OCI-LY3 (cell line): ENCODE measurements around the gene AFF1.

Source experiments
- H2AFZ ChIP-seq: fragments of 200-600, 300-600 bp; shearing (Covaris generic); 2 replicates; pipeline ENCODE4 v1.6.0; 2014; ENCODE audit warnings: antibody characterized with exemption, low read depth, low read length
- H3K27ac ChIP-seq: fragments of 200-600, 300-600 bp; sonication (generic); 2 replicates; pipeline ENCODE4 v1.5.1; 2014; ENCODE audit warnings: mild to moderate bottlenecking, low read length, moderate library complexity, mixed read lengths
- H3K27me3 ChIP-seq: fragments of 200-600, 300-600 bp; sonication (generic); 2 replicates; pipeline ENCODE4 v1.6.1; 2014; ENCODE audit warnings: low read depth, low read length, mixed read lengths
- H3K36me3 ChIP-seq: fragments of 200-600, 300-600 bp; sonication (generic); replicated peaks from 2 replicates; pipeline ENCODE3; 2014; ENCODE audit warnings: low read depth, low read length, mixed read lengths
- H3K4me1 ChIP-seq: fragments of 300-600, 200-600 bp; sonication (generic); 2 replicates; pipeline ENCODE4 v1.6.1; 2014; ENCODE audit warnings: low read length, mixed read lengths
- H3K4me2 ChIP-seq: fragments of 200-600, 300-600 bp; sonication (generic); 2 replicates; pipeline ENCODE4 v1.6.1; 2014; ENCODE audit warnings: low read length, mixed read lengths
- H3K4me3 ChIP-seq: fragments of 300-600, 200-600 bp; sonication (generic); 2 replicates; pipeline ENCODE4 v1.5.1; 2014; ENCODE audit warnings: antibody characterized with exemption, mild to moderate bottlenecking, low read length, moderate library complexity
- H3K79me2 ChIP-seq: fragments of 300-600, 200-600 bp; shearing (Covaris generic); 2 replicates; pipeline ENCODE4 v1.6.1; 2014; ENCODE audit warnings: mild to moderate bottlenecking, low read length, mixed read lengths
- H3K9ac ChIP-seq: fragments of 300-600, 200-600 bp; shearing (Covaris generic); 2 replicates; pipeline ENCODE4 v1.6.0; 2014; ENCODE audit warnings: mild to moderate bottlenecking, low read length, moderate library complexity
- H3K9me3 ChIP-seq: fragments of 200-600, 300-600 bp; shearing (Covaris generic); 2 replicates; pipeline ENCODE4 v1.6.1; 2014; ENCODE audit warnings: low read length, mixed read lengths; ENCODE audit not compliant: insufficient read depth
- H4K20me1 ChIP-seq: fragments of 200-600, 300-600 bp; sonication (generic); 2 replicates; pipeline ENCODE4 v1.6.1; 2016; ENCODE audit warnings: low read length, mixed read lengths; ENCODE audit not compliant: insufficient read depth
- EZH2phosphoT487 ChIP-seq: fragments of 200-600 bp; shearing (Covaris generic); IDR thresholded peaks from 2 replicates; pipeline ENCODE4 v1.6.1; 2018; ENCODE audit warnings: antibody characterized with exemption, mixed run types, low read depth
- TF ChIP-seq, protein P1 (sequence below): fragments of 200-600, 300-600 bp; sonication (generic); IDR thresholded peaks from 2 replicates; pipeline ENCODE4 v1.5.1; 2014; ENCODE audit warnings: antibody characterized with exemption, low read length, low read depth

Gene AFF1

DNA sequence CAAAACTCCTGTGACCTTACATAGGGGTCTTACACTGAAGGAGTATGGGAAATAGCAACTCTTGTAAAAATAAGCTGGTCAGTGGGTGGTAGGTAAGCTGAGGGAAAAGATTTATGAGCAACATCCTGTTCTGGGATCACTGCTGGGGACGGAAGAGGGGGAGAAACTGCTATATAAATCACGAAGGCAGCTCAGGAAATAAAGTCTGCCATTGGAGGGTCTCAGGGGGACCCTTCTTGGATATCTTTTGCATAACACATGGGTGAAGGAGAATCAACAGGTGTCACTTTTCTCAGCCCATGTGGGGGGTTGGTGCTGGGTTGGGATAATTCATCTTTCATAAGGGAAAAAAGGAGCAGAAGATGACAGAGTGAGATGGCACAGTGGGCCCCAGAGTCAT is 33.7 kb downstream of the AFF1 start:
- Histone ChIP-seq H3K27me3 (no peaks in the 10 kb centered on the region; the same call in 1 of the 2 replicates), H3K9me3 (no peaks in the 10 kb centered on the region), H3K9ac (no peak overlapping the region), H4K20me1 (peaks cover 51% of the 10 kb centered on the region), H2AFZ (no peak overlapping the region), H3K4me3 (no peak overlapping the region), H3K36me3 (no peaks in the 10 kb centered on the region), H3K4me1 (peaks cover 34% of the 10 kb centered on the region), H3K27ac (no peak overlapping the region), H3K4me2 (no peak overlapping the region), H3K79me2 (peaks cover 29% of the 10 kb centered on the region)
- no peak for TF ChIP-seq EZH2phosphoT487
- TF ChIP-seq, protein P1, sequence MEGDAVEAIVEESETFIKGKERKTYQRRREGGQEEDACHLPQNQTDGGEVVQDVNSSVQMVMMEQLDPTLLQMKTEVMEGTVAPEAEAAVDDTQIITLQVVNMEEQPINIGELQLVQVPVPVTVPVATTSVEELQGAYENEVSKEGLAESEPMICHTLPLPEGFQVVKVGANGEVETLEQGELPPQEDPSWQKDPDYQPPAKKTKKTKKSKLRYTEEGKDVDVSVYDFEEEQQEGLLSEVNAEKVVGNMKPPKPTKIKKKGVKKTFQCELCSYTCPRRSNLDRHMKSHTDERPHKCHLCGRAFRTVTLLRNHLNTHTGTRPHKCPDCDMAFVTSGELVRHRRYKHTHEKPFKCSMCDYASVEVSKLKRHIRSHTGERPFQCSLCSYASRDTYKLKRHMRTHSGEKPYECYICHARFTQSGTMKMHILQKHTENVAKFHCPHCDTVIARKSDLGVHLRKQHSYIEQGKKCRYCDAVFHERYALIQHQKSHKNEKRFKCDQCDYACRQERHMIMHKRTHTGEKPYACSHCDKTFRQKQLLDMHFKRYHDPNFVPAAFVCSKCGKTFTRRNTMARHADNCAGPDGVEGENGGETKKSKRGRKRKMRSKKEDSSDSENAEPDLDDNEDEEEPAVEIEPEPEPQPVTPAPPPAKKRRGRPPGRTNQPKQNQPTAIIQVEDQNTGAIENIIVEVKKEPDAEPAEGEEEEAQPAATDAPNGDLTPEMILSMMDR: no peak

DNA sequence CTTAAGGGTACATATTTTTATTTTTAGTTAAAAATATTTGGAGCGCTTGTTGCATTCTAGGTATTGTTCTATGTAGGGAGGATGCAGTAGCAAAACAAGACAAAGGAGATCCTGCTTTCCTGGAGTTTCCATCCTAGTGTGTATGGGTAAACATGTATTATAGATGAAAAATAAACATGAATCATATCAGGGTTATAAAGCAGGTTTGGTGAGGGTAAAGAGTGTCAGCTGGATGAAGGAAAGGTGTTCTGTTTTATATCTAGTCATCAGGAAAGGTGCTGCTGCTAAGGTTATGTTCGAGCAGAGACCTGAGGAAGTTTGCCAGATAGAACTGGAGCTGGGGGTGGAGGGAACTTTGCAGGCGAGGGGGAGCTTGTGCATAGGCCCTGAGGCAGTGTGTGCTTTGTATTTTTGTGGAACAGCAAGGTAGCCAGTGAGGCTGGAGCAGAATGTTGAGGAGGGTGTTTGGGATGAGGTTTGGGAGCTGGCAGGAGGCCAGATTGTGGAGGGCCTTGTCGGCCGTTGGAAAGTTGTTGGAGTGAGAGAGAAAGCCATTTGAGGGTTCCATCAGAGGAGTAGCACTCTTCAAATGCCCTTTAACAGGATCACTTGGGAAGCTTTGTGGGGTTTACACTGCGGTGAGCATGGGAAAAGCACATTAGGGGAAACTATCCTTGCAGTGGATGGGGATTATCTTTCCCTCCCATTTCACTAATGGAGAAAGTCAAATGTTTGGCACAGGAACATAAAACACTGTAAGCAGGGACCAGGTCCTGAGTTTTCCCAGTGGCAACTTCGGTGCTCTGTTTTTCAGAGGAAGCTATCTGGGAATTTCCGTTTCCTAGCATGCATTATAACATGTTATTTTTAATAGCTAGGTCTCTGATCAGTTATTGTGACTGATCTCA is 35.9 kb downstream of the AFF1 start:
- H4K20me1 ChIP-seq: peaks cover 45% of the 10 kb centered on the region
- H3K4me3 ChIP-seq: no peak overlapping the region
- H3K36me3 ChIP-seq: no peaks in the 10 kb centered on the region
- H3K9me3 ChIP-seq: no peaks in the 10 kb centered on the region
- H3K4me1 ChIP-seq: peaks cover 21% of the 10 kb centered on the region
- peaks cover 33% of the 10 kb centered on the region for H3K79me2 ChIP-seq
- H3K27ac ChIP-seq: no peak overlapping the region
- H3K27me3 ChIP-seq: no peaks in the 10 kb centered on the region; the same call in 1 of the 2 replicates
- TF ChIP-seq, protein P1: no peak
- no peak for TF ChIP-seq EZH2phosphoT487
- no peak overlapping the region for H3K4me2 ChIP-seq
- no peak overlapping the region for H3K9ac ChIP-seq
- no peak overlapping the region for H2AFZ ChIP-seq

- Histone ChIP-seq H3K4me3 (no peak overlapping the region), H3K27me3 (no peaks in the 10 kb centered on the region; the same call in 1 of the 2 replicates), H3K4me1 (peaks cover 15% of the 10 kb centered on the region), H3K9me3 (no peaks in the 10 kb centered on the region), H4K20me1 (peaks cover 39% of the 10 kb centered on the region), H2AFZ (no peak overlapping the region), H3K9ac (no peak overlapping the region), H3K36me3 (no peaks in the 10 kb centered on the region), H3K4me2 (no peak overlapping the region), H3K27ac (no peak overlapping the region), H3K79me2 (peaks cover 28% of the 10 kb centered on the region)
- TF ChIP-seq, protein P1: no peak
Measured at GRCh38 chr4:86971355-86971683, 36.5 kb downstream of the AFF1 start.

DNA sequence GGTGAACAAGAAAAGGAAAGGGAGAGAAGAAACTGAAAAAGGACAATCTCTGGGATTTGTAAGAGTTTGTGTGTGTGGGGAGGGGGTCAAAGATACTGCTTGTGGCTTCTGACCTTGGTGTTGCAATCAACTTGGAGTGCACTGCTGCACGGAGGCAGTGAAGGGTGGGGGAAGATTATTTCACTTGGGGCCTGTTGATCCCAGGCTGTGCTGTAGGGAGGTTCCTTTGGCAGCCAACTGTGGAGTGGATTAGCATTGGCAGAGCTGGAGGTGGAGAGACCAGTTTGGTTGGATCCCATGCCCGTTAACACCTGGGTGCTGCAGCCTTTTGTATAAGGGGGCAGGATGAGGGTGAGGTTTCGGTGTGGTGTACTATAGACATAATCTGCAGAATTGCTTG is 38.2 kb downstream of the AFF1 start:
- Histone ChIP-seq H3K27me3 (no peaks in the 10 kb centered on the region), H3K79me2 (peaks cover 23% of the 10 kb centered on the region), H3K9ac (no peak overlapping the region), H3K4me1 (peaks cover 10% of the 10 kb centered on the region), H3K4me3 (no peak overlapping the region), H2AFZ (no peak overlapping the region), H3K27ac (no peak overlapping the region), H4K20me1 (peaks cover 25% of the 10 kb centered on the region), H3K4me2 (no peak overlapping the region), H3K9me3 (no peaks in the 10 kb centered on the region), H3K36me3 (no peaks in the 10 kb centered on the region)
- TF ChIP-seq, protein P1: no peak
- TF ChIP-seq EZH2phosphoT487: no peak
